Inflammatory macrophage treated with lipopolysaccharide for 4 hours (primary cell): ENCODE measurements around the gene RFNG.

Source experiments
- DNase-seq: peaks from one replicate; pipeline ENCODE4 v3.0.0-alpha.2; 2020

RFNG gene

DNA sequence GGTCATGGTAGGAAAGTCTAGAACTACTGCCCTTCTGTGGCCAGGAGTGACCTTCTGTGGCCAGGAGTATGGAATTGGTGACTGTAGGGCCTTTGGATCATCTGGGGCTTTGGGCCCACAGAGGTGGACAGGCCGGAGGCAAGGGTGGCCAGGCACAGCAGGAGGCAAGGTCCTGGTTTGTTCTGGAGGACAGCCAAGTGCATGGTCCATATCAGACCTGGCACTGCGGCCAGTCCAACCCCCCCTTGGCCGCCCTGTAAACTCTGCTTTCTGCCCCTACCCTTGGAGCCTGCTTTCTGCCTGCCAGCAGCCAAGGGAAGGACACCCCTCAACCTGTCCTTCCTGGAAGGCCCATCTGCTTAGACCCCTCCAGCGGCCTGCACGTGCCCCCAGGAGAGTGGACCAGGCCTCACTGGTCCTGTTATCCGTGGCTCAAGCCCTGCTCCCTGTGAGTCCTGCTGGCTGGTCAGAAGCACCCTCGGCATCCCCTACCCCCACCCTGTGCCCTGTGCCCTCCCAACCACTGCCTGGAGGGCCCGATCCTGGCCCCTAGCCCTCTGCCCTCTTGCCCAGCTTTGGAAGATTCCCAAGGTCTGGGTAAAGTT, 11.8 kb downstream of the RFNG start:
- DNase-seq = no peak

DNA sequence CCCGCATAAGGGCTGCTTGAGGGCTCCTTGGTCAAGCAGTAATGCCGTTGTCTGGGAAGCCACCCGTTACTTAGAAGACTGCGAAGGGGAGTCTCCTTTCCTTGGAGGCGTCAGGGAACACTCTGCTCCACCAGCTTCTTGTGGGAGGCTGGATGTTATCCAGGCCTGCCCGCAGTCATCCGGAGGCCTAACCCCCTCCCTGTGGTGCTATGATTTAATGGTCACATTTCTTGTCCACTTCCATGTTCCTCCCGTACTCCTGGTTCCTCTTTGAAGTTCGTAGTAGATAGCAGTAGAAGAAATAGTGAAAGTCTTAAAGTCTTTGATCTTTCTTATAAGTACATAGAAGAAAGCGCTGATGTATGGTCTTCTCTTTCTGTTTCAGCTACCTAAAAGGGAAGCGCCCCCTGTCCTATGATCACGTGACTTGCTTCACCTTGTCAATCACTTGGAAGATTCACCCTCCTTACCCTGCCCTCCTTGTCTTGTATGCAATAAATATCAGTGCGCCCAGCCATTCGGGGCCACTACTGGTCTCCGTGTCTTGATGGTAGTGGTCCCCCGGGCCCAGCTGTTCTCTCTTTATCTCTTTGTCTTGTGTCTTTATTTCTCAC, 12.7 kb downstream of the RFNG start:
- DNase-seq = peak; percentile 61

- DNase-seq = no peak
Measured at GRCh38 chr17:82037889-82038195, 13.8 kb downstream of the RFNG start.

- peak; percentile 96 for DNase-seq
Measured at GRCh38 chr17:82037092-82037888, 14.3 kb downstream of the RFNG start, which contains the start of gene DCXR. DCXR (minus strand) TSS chr17:82037697; CDS start chr17:82037682, 15 bp downstream.

- no peak for DNase-seq
Measured at GRCh38 chr17:82036634-82037091, 14.9 kb downstream of the RFNG start.

DNA sequence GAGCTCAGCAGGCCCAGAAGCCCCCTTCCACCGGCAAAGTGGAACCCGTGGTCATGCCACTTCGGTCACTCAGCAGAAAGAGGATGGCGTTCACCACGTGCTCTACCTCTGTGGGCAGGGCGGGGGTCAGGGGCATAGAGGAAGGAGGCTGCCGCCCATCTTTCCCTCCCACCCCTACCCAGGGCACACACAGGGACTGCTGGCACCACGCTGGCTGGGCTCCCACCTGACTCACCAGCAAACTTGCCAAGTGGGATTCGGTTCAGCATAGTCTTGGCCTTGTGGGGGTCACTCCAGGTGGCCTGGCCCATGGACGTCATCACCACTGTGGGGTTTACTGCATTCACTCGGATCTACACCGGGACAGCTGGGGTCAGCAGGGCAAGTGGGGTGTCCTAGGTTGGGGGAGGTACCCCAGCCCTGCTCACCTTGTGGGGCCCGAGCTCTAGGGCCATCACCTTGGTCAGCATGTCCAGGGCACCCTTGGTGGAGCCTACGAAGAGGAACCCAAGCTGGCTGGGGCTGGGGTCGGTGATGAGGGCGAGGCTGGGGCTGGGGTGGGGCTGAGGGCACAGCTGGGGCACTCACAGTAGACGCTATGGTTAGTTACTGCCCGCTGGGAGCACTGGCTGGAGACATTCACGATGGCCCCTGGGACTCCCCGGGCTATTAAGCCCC, 15.5 kb downstream of the RFNG start:
- no peak for DNase-seq

DNA sequence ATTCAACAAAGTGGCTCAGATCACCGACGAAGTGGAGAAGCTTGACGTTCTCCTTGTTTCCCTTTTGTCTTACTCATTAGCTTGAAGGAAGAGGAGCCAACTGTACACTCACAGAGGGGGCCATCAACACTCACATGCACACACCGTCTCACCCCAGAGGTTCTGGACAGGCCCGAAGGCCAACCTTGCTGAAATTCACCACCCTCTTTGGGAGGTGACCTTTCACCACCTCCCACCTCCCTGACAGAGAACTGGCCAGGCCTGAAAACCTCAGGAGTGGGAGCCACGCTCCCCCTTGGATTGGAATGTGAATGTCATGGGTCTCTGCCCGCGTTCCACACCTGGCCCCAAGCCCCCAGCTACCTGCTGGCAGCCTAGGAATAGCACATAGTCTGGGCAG, 16.1 kb downstream of the RFNG start:
- DNase-seq = no peak

- no peak for DNase-seq
Measured at GRCh38 chr17:82034371-82035011, 17.1 kb downstream of the RFNG start.

DNA sequence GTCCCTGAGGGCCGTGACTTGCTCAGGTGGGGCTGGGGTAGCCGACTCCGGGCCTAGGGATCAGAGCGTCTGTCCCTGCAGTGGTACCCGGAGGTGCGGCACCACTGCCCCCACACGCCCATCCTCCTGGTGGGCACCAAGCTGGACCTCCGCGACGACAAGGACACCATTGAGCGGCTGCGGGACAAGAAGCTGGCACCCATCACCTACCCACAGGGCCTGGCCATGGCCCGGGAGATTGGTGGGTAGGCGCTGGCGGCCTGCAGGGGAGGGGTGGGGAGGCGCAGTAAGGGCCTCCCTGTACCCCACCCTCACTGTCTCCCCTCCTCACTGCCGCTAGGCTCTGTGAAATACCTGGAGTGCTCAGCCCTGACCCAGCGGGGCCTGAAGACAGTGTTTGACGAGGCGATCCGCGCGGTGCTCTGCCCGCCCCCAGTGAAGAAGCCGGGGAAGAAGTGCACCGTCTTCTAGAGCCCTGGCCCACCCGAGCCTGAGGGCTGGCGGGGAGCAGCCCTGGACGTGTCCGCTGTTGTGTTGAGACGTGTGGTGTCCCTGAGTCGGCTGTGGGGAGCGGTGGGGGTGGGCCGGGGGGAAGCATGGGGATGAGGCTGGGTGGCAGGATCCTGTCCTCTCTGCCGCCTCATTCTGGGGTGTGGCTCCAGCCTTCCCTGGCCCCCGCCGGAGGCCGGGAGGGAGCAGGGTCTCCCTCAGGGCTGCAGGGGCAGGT, 18.1 kb downstream of the RFNG start:
- no peak for DNase-seq

- DNase-seq = no peak
Measured at GRCh38 chr17:82031885-82032627, 19.6 kb downstream of the RFNG start.

DNA sequence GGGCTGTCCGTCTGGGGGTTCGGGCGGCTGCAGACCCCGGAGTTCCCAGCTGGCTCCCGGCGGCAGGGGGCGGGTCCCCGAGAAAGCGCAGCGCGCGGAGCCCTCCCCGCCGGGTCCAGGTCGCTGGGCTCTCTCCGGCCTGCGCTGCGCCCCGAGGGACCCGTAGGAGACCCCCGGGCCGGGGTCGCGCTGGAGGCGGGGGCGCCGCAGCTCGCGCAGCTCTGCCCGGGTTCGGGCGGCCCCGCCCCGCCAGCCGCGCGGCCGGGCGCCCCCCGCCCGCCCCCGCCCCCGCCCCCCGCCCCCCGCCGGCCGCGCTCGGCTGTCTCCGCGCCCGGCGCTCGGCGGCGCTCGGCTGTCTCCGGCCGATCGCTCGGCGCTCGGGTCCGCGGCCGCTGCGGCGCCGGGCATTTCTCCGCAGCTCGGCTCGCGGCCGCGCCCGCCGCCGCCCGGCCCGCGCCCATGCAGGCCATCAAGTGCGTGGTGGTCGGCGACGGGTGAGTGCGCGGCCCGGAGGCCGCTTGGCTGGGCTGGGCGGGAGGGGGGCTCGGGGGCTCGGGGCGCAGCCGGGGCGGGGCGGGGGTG, 20.2 kb downstream of the RFNG start, which contains the start of gene RAC3:
Gene RAC3, plus strand, starts transcription at position 376 of the 582 bp plus-strand sequence. Its CDS starts 84 bp downstream, at position 460.
- peak; percentile 13 for DNase-seq

DNA sequence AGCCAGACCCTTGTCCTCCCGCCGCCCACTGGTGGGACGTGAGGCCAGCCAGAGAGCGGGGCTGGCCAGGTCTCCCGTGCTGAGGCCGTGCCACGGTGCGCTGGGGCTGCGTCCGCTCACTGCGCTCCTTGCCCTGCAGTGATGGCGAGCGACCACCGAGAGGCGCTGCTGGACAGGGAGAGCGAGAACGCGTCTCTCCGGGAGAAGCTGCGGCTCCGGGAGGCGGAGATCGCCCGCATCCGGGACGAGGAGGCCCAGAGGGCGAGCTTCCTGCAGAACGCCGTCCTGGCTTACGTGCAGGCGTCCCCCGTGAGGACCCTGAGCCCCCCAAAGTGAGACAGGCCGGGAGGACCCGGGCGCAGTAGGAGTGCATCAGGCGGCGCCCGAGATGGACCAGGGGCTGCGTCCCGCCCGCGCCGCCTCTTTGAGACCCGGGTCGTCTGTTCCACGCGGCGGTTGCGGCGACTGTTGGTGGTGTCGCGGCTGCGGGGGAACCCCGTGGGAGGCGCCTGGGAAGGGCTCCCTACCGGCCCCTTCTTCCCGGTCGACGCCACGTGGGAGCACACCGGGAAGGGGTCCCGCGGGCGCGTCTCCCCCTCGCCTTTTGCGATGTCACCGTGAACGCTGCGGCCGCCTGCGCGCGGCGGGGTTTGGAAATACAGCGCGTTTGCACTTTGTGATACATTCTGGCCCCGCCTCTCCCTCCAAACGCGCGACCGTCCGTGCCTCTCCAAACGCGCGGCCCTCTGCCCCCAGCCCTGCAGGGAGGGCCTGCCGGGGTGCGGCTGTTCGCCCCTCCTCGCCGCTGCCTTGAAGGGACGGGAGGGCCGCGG, 20.9 kb downstream of the RFNG start:
- DNase-seq = peak; percentile 80

- DNase-seq = no peak
Measured at GRCh38 chr17:82029990-82030469, 21.6 kb downstream of the RFNG start.

DNA sequence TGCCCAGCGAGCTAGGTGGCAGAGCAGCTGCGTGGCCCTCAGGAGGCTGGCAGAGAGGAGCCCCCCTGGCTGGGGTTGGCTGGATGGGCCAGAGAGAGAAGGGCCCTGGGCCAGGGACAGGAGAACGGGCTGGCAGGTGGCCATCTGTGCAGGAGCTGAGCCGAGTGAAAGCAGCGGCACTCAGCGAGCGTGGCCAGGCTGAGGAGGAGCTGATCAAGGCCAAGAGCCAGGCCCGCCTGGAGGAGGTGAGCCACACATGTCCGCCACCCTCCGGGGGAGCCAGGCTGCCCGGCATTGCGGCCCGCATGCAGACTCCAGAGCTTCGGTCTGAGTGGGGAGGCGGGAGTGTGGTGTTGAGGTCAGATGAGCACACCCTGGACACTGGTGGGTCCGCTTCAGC, 22.2 kb downstream of the RFNG start:
- DNase-seq = no peak

DNA sequence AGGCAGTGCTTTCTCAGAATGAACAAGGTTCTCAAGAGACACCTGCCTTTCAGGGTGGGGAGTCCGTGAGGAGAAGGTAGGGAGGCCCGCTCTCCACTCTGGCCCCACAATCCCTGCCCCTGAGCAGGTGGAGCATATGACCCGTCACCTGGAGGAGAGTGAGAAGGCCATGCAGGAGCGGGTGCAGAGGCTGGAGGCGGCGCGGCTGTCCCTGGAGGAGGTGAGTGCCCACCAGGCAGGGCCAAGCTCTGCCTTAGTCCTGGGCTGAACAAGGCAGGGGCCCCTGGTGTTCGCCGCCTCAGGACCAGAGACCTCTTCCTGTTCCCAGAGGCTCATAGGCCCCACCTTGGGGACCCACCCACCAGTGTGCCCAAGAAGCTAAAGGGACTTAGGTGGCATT, 22.6 kb downstream of the RFNG start:
- no peak for DNase-seq

- no peak for DNase-seq
Measured at GRCh38 chr17:82028246-82028645, 23.4 kb downstream of the RFNG start.

- no peak for DNase-seq
Measured at GRCh38 chr17:82025401-82026107, 26.1 kb downstream of the RFNG start.

DNA sequence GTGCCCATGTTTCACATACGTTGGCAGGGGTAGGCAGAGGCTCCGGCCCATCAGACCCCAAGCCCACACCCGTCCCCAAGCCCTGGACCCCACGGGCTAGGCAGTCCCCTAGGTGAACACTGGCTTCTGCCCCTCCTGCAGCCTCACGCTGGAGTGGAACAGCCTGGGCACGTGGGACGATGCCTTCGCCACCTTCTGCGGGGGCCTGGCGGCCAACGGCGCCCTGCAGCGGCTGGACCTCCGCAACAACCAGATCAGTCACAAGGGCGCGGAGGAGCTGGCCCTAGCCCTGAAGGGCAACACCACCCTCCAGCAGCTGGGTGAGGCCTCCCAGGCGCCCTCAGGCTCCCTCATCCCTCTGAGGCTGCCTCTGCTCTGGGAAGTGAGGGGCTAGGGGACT, 26.8 kb downstream of the RFNG start:
- no peak for DNase-seq
